NCI-H1092 (cell line): ENCODE measurements around the gene ZFYVE19.

Experiments used
- DNase-seq: peaks from one replicate; lab custom pipeline; 2025; lab: John Stamatoyannopoulos, UW

The ZFYVE19 gene

DNA sequence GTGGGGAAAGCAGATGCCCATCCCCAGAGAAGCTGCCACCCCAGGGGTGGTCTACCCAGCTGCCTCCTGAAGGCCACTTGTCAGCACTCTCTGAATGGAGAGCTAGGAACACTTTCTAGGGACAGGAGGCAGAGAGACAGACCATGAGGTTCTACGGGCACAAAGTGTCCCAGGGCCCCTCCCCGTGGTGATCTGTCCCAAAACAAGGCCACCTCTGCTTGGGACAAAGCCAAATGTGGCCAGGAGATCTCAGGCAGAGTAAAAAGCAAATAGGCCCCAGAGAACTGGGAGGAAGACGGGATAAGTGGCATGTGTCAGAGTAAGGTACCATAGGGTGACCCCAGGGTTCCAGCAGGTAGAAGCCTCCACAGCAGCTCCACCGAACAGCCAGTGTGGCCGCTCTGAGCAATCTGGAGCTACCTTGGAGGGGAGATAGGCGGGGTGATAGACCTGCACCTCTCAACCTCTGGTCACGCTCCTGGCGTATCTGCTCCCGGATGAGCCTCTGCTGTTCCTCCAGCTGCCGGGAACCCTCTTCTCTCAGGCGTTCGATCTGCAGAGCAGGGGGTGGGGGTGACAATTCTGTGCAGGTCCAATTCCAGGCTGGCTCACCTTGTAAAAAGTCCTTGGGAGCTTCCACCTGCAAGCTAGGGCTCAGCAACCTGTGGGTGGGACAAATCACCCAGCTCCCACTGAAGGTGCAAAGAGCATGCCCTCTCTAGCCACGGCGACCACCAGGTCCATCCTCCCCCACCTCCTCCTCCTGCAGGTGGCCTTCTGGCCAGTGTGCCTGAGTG lies 31.0 kb upstream of the ZFYVE19 start:
- no peak for DNase-seq

DNA sequence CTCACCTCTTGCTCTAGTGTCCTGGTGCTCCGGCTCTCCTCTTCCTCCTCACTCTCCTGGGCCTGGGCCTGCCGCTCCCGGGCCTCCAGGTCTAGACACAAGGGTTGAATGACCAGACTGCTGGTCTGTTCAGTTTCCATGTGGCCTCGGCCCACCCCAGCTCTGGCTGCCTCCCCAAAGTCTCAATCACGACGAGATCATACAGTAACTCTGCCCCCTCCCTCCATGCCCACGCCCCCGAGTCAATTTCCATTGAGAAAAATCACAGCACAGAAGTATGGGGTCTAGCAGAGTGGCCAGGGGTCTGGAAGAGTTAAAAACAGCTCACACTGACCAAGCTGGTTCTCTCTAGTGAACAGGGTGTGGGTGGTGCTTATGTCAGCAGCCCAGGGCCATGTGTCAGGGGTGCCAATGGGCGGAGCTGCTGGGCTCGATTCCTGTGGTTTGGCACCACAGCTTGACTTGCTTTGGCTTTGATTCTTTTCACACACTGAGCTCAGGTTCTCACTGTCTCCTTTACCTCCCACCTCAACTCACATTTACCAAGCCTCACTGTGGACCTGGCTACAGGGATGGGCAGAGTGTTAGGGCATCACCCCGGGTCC lies 30.2 kb upstream of the ZFYVE19 start:
- no peak for DNase-seq

DNA sequence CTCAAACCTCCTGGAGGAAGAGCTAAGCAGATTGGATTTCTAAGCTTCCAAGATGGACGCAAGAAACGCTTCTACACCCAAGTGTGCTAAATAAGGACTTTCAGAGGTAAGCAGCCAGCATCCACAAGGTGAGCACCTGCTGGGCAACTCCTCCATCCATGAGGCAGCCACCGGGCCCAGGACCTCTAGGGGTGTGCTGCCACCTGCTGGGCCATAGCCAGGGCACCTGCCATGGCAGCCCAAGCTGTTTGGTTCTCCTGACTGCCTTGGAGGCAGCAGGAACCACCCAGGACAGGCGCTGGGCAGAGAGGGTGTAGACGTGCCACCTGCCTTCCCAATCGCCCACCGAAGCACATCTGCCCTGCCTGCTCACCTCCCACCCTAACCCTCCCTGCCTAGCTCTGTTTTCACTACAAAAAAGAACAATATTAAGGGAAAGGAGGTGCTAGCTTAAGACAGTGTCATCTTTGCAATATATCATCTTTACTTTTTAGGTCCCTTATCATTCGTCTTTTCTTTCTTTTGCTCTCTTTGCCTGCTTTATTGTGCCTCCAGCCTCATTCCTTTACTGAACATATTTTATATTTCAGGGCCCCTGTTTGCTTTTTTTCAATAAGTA lies 24.2 kb upstream of the ZFYVE19 start:
- DNase-seq = peak; percentile 28

DNA sequence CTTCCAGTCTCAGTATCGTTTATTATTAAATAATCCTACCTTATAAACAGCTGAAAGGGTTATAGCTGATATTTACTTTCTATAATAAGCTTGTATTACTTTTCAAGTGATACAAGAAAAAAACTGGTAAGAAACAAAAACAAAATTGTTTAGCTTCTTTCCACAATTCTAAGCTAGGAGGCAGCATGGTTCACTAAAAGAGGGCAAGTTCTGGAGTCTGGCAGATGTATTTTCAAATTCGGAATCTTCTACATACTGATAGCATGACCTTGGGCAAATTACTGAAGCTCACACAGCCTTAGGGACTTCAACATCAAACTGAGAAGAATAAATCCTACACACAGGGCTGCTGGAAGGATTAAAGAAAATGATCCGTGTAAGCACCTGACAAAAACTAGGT lies 21.7 kb upstream of the ZFYVE19 start:
- no peak for DNase-seq

DNA sequence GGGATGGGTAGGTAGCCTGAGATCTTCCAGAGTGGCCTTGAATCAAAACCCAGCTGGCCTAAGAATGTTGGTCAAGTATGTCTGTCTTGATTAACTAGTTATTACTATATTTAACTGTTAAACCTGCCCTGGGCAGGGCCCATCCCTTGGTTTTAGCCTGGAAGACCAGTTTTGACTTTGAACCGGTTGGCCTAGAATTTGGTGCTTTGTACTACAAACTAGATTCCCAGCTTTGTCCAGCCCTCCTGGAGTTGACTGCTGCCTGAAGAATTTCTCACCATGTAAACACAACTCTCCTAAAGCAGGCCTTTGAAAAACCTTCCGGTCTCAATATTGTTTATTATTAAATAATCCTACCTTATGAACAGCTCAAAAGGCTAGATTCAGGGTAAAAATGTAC lies 21.1 kb upstream of the ZFYVE19 start:
- no peak for DNase-seq

DNA sequence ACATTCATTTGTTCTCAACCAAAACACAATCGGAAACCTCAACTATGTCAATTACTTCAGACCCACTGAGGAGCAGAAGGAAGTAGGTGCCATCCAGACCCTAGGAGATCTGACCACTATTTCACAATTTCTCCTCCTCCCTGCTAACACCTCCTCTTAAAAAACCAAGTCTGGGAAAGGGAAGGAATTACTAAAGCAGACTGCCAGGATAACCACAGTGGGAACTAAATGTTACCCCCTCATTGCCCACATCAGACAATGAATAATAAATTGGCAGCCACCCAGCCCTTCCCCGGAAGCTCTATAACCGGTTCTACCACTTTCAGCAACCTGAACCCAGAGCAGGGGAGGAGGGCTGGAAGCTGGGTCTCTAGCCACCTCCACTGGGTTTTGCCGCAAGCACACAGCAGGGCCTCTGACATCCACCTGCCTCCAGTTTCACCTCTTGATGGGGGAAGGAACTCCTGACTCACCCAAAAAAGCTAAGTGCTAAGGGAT lies 19.5 kb upstream of the ZFYVE19 start:
- no peak for DNase-seq

DNA sequence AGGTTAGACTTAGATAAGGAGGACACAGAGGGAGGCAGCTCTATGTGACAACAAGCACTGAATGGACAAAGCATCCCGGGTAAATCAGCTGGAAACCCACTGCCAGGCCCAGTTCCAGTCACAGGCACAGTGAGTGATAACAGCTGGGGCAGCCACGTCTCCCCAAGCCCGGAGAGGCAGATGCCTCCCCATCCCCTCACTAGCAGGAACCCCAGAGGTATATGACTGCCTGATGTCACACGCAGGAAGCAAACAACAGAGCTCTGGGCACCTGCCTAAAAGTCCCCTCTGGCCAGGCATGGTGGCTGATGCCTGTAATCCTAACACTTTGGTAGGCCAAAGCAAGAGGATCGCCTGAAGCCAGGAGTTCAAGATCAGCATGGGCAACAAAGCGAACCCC lies 18.9 kb upstream of the ZFYVE19 start:
- no peak for DNase-seq

DNA sequence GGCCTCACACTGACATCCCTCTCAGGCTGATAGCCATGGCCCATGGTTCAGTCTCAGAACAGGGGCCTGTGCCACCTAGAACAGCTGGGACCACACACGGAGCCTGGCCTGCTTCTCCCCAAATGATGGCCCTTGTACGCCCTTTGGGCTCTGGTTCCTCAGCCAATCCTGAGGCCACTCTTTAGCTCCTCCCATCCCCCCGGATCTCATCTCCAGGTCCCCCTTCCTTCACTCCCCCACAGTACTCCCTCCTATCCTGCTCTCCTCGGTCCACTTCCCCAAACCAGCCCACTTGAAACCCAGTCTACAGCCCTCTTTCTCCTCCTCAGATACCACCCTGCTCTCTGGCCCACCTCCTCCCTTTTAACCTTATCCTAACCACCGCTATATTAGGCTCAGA lies 17.8 kb upstream of the ZFYVE19 start:
- no peak for DNase-seq

DNA sequence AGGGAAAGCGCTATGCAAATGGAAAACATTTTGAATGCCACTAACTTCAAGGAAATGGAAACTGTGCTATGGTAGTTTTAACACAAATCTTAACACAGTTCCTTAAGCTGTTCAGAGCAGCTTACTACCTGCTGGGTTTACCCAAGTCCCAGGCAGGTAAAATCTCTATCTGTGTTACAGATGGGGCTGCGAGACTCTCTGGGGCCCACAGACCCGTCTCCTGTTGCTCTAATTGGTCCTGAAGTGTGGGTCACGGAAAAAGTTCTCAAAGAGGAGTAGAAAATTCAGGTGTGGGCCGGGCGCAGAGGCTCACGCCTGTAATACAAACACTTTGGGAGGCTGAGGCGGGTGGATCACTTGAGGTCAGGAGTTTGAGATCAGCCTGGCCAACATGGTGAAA lies 16.9 kb upstream of the ZFYVE19 start:
- DNase-seq = no peak

DNA sequence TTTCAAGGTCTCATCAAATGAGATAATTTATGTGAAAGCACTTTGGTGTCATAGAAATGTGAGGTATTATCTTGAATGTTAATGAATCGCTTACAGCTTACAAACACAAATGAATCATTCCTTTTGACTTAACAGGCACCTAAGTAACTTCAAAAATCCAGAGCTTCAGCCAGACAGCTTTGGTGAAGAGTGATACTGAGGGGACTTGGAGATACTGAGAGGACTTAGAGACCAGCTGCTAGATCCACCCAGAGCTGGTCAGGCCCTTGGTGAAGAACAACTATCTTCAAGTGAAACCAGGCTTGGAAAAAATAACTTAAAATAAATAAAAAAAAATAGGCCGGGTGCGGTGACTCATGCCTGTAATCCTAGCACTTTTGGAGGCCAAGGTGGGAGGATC lies 16.2 kb upstream of the ZFYVE19 start:
- no peak for DNase-seq

DNA sequence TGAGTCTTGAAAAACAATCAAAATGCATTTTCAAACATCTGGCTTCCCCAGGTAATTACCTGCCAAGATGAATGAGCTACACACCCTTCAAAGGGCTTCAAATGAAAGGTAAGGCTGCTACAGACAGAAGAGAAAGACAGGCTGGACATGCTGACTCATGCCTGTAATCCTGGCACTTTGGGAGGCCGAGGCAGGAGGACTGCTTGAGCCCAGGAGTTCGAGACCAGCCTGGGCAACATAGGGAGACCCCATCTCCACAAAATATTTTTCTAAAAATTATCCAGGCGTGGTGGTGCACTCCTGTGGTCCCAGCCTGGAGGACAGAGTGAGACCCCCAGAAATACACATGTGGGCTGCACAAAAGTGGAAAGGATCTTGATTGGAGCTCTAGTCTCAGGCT lies 14.5 kb upstream of the ZFYVE19 start:
- DNase-seq = no peak

DNA sequence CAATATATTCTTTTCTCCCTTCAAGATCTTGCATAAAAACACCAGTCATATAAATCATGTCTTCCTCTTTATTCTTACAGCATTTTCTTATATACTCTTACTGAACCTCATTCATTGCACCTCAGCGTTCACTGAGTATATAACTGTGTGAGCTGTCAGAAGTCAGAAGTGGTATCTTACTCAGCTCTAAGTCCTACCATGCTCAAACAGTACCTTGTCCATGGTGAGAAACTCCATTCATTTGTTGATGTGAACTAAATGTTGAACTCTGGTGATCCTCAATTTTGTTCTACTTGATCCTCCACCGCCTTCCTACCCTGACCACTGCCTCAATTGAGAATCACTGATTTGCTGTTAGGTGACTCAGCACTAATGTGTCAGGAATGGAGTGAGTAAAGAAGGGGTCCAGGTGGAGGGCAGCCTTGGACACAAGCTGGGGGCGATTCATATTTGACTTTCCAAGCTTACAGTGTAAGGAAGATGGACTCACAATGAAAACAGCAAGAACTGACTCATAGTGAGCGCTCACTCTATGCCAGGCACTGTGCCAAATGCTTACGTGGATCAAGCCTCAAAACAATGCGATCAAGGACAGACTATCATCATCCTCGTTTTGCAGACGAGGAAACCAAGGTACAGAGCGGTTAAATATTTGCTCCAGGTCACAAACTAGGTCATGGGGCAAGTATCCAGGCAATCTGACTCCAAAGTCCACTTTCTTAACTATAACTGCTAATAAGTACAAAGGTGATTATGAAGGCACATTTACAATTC lies 13.5 kb upstream of the ZFYVE19 start:
- no peak for DNase-seq

DNA sequence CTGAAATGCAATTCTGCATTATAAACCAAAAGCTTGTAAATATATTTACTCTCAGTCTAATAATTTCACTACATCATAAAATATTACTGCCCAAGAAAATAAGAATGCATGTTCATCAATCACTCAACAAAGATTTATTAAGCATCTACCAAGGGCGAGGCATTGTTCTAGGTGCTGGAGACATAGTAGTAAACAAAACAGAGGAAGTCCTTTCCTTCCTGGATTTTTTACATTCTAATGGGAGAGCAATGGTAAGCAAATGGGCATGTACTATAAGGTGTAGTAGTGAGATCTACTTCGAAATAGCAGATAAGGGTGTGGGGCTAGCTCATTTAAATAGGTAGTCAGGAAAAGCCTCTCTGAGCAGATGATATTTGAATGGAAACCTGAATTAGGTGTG lies 10.8 kb upstream of the ZFYVE19 start:
- no peak for DNase-seq

DNA sequence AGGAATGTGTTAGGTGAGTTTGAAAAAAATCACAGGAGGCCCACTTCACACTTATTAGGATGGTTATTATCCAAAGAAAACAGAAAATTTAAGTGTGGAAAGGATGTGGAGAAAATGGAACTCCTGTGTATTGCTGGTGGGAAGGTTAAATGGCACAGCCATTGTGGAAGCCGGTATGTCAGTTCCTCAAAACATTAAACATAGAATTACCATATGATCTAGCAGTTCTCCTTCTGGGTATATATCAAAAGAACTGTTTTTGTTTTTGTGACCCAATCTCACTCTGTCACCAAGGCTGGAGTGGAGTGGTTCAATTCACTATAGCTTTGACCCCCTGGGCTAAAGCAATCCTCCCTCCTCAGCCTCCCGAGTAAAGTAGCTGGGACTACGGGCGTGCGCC lies 10.4 kb upstream of the ZFYVE19 start:
- DNase-seq = no peak

DNA sequence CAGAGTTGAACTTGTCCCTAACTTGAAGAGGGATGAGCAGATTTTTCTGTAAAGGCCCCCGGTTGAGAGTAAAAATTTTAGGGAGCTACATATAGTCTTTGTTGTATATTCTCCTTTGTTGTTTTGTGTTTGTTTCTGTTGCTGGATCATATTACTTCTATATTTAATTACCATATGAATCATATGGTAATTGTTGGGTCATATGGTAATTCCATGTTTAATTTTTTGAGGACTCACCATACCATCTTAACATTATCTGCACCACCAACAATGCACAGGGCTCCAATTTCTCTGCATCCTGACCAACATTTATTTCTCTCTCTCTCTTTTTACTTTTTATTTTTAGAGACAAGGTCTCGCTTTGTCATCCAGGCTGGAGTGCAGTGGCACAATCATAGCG lies 7.4 kb upstream of the ZFYVE19 start:
- no peak for DNase-seq

DNA sequence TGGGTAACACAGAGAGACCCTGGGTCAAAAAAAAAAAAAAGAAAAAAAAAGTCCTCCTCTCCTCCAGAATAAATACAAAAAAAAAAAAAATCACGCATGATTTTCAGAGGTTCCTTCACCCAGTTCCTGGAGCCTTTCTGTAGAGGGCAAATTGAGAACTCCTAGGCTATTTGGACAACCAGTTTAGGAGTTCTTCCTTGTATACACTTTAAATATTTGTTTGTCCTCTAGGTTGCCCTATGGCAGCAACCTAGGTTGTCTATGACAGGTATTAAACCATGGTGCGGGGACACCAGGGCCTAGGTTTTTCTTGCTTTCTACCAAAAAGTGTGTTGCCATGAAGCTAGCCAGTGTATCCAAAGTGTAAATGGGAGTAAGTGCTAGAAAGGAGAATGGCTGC lies 3.8 kb upstream of the ZFYVE19 start:
- DNase-seq = no peak

DNA sequence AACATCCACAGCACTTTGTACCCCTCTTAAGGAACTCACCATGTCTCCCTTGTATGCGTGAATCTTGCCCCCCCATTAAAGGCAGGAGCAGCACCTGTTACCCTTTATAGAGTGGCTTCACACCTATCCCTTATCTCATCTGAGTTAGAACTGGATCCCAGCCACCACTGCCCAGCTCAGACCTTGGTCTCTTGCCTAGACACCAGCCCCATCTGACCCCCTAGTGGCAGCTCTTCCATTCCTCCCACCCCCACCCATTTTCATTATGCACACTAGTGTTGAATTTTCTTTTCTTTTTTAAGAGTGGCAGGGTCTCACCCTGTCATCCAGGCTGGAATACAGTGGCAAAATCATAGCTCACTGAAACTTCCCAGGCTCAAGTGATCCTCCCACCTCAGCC lies 3.2 kb upstream of the ZFYVE19 start:
- no peak for DNase-seq

DNA sequence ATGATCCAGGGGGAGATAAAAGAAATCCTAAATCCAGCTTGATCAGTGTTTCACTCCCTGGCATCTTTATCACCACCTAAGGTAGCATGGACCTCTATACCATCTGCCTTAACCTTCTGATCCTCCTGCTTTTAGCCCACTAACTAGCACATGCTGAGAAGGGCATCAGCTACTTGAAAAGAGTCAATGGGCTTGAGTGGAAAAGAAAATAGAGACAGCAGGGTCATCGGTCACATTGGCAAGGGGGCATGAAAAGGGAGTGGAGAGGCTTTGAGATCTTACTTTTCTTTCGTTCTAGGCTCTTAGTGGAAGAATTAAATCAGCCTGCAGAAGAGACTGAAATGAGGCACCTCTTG lies 239 bp upstream of the ZFYVE19 start:
- DNase-seq = no peak

DNA sequence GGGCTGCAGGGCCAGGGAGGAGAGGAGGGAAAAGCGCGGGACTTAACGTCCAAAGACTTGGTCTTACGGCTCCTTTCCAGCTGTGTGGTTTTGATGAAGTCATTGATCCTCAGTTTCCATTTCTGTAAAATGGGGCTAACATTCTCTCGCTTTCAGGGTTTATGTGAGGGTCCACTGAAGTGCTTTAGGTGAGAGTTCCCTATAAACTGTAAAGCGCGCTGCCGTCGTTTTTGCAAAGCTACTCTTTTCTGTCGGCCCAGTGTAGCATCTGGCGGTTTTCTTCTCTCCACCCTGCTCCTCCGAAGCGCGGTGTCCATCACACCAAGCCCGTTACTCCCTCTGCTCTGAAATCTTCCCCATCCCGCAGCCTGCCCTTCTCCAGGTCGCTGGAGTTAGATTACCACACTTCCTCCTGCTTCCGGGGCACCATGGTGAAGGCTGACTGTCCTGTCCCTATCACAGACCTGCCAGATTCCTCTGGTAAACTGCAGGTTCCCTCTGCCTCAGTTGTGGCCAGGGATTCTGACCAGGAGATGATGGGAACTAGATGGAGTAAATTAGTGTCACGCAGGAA lies 1.1 kb downstream of the ZFYVE19 start:
- no peak for DNase-seq

DNA sequence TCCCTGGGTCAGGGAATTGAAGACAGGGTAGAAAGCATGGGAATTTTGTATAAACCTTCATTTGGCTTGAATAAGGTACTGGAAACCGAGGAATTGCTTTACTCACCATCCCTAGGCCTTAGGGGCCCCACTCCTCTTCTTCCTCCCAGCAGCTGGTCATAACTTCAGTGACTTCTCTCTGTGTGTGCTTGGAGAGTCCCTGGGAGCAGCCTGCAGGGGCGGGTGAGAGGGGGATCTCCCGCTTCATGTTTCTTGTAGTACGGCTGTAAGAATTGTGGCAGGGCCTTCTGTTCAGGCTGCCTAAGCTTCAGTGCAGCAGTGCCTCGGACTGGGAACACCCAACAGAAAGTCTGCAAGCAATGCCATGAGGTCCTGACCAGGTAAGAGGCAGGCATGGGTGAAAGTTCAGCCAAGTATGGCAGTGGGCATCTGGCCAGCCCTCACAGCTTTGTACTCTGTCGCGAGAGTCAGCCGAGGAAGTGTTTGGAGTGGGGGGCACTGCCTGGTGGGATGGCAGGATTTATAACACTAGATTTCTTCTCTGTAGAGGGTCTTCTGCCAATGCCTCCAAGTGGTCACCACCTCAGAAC lies 2.1 kb downstream of the ZFYVE19 start:
- no peak for DNase-seq

DNA sequence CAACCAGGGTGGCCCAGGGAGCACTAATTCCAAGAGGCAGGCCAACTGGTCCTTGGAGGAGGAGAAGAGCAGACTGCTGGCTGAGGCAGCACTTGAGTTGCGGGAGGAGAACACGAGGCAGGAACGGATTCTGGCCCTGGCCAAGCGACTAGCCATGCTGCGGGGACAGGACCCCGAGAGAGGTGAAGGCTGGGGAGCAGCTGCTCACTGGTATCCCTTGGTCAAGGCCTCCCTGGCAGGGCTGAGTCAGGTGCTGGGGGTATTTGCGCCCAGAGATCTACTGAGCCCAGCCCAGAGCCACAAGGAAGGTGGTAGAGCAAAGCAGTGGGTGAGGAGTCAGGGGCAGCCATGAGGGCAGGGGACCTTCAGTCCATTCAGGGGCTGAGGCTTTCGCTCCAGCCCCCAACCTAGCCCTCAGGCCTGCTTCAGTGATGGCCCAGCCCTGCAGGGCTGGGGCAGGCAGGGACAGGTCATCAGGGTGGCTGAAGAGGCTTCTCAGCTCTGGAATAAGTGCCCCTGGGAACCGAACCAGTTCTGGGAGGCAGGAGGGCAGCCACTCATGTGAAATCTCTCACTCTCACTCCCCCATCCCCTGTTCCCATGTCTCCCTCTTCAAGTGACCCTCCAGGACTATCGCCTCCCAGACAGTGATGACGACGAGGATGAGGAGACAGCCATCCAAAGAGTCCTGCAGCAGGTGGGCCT lies 6.0 kb downstream of the ZFYVE19 start:
- no peak for DNase-seq
